ENCODE results near the gene ZNF691. TPM values are rescaled to one million over a fixed set of nuclear protein-coding genes. Genes with fewer than 3 reads are reported as not detected.

ZNF691 gene
- total RNA-seq, 1 donor from 2014 or later = 18.8 TPM

- peaks cover 13% of the 10 kb centered on the region for H3K4me1 Mint-ChIP-seq (ENCODE audit: low read depth)
- H3K4me3 Mint-ChIP-seq (ENCODE audit: low read depth) = peak overlapping the region; percentile 94
- DNase-seq (ENCODE audit: low spot score, unreplicated experiment) = no peak
- no peaks in the 10 kb centered on the region for H3K27me3 Mint-ChIP-seq
- peaks cover 18% of the 10 kb centered on the region for H3K36me3 Mint-ChIP-seq (ENCODE audit: insufficient read depth)
- H3K9me3 Mint-ChIP-seq (ENCODE audit: low read depth) = peaks cover 8% of the 10 kb centered on the region
- peak overlapping the region; percentile 79 for H3K27ac Mint-ChIP-seq
- no peak for TF ChIP-seq CTCF (IDR thresholded peaks at IDR 0.05; ENCODE audit: unreplicated experiment)
Measured at GRCh38 chr1:42845866-42846256, 552 bp upstream of the ZNF691 start.

GRCh38 chr1:42847111-42847595 is 740 bp downstream of the ZNF691 start:
- H3K27ac Mint-ChIP-seq = peak overlapping the region; percentile 95
- H3K27me3 Mint-ChIP-seq = no peaks in the 10 kb centered on the region
- H3K4me1 Mint-ChIP-seq (ENCODE audit: low read depth) = peaks cover 13% of the 10 kb centered on the region
- no peak for DNase-seq (ENCODE audit: low spot score, unreplicated experiment)
- no peak for TF ChIP-seq CTCF (IDR thresholded peaks at IDR 0.05; ENCODE audit: unreplicated experiment)
- peaks cover 13% of the 10 kb centered on the region for H3K9me3 Mint-ChIP-seq (ENCODE audit: low read depth)
- peak overlapping the region; percentile 94 for H3K4me3 Mint-ChIP-seq (ENCODE audit: low read depth)
- H3K36me3 Mint-ChIP-seq (ENCODE audit: insufficient read depth) = peaks cover 29% of the 10 kb centered on the region

- Mint-ChIP-seq H3K4me3 (ENCODE audit: low read depth) (peak overlapping the region; percentile 94), H3K27me3 (no peaks in the 10 kb centered on the region), H3K9me3 (ENCODE audit: low read depth) (peaks cover 13% of the 10 kb centered on the region), H3K4me1 (ENCODE audit: low read depth) (peaks cover 13% of the 10 kb centered on the region), H3K27ac (peak overlapping the region; percentile 65), H3K36me3 (ENCODE audit: insufficient read depth) (peaks cover 34% of the 10 kb centered on the region)
- TF ChIP-seq CTCF (IDR thresholded peaks at IDR 0.05; ENCODE audit: unreplicated experiment) = no peak
- DNase-seq (ENCODE audit: low spot score, unreplicated experiment) = no peak
Measured at GRCh38 chr1:42847721-42848460, 1.5 kb downstream of the ZNF691 start.

- Mint-ChIP-seq H3K4me1 (ENCODE audit: low read depth) (peaks cover 13% of the 10 kb centered on the region), H3K36me3 (ENCODE audit: insufficient read depth) (peaks cover 37% of the 10 kb centered on the region), H3K27ac (no peak overlapping the region), H3K27me3 (no peaks in the 10 kb centered on the region), H3K4me3 (ENCODE audit: low read depth) (no peak overlapping the region), H3K9me3 (ENCODE audit: low read depth) (peaks cover 13% of the 10 kb centered on the region)
- no peak for DNase-seq (ENCODE audit: low spot score, unreplicated experiment)
- no peak for TF ChIP-seq CTCF (IDR thresholded peaks at IDR 0.05; ENCODE audit: unreplicated experiment)
Measured at GRCh38 chr1:42848823-42849537, 2.6 kb downstream of the ZNF691 start.

GRCh38 chr1:42849944-42850343 is 3.5 kb downstream of the ZNF691 start:
- peaks cover 13% of the 10 kb centered on the region for H3K4me1 Mint-ChIP-seq (ENCODE audit: low read depth)
- H3K9me3 Mint-ChIP-seq (ENCODE audit: low read depth) = peaks cover 13% of the 10 kb centered on the region
- no peak for TF ChIP-seq CTCF (IDR thresholded peaks at IDR 0.05; ENCODE audit: unreplicated experiment)
- H3K27ac Mint-ChIP-seq = peak overlapping the region; percentile 22
- peaks cover 37% of the 10 kb centered on the region for H3K36me3 Mint-ChIP-seq (ENCODE audit: insufficient read depth)
- no peak overlapping the region for H3K4me3 Mint-ChIP-seq (ENCODE audit: low read depth)
- no peak for DNase-seq (ENCODE audit: low spot score, unreplicated experiment)
- H3K27me3 Mint-ChIP-seq = no peaks in the 10 kb centered on the region
